Measurements from ENCODE around the gene NCLN.
A peak's percentile ranks its signal among the peaks of the same experiment; 100 is the strongest.

The NCLN gene

DNA sequence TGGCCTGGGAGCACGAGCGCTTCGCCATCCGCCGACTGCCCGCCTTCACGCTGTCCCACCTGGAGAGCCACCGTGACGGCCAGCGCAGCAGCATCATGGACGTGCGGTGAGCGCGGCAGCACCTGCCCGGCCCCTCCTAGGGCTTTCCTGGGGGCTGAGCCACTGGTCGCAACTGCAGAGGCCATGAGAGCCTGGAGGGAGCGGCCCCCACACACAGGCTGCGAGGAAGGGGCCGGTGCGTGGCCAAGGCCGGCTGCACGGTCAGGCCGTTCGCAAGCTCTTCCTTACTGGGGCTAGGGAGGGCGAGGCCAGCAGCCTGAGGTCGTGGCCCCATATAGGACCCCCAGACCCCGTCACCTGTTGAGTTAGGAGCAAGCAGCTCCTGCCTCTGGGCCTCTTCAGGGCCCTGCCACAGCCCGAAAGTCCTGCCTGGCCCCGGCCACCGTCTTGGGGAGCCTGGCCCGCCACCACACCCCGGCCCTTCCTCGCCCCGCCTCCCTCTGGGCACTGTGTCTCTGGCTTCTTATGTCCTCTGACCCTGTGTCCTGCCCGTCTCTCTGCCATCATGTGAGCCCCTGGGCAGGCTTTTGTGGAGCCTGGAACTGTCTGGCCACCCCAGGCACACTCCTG is 19.0 kb downstream of the NCLN start:
- Histone ChIP-seq H3K36me3 (ENCODE audit: insufficient read depth, insufficient read length, low read length) (peaks cover 93% of the 10 kb centered on the region), H3K27me3 (ENCODE audit: insufficient read depth, insufficient read length) (no peaks in the 10 kb centered on the region), H3K9ac (ENCODE audit: insufficient read length, low read depth) (no peak overlapping the region), H3K9me3 (ENCODE audit: insufficient read depth, low read length) (no peaks in the 10 kb centered on the region), H3K4me1 (ENCODE audit: insufficient read depth, insufficient read length) (peaks cover 12% of the 10 kb centered on the region), H3K4me3 (ENCODE audit: insufficient read length, low read depth) (no peak overlapping the region)
- no peak for TF ChIP-seq YY1 (IDR thresholded peaks at IDR 0.05; ENCODE audit: insufficient read depth, insufficient read length)
- no peak for TF ChIP-seq SUZ12 (IDR thresholded peaks at IDR 0.05; ENCODE audit: extremely low read depth, insufficient read depth, insufficient read length)
- TF ChIP-seq ZNF274 (IDR thresholded peaks at IDR 0.05; ENCODE audit: low read depth, low read length): no peak
- no peak for DNase-seq (ENCODE audit: low read depth, low spot score)

DNA sequence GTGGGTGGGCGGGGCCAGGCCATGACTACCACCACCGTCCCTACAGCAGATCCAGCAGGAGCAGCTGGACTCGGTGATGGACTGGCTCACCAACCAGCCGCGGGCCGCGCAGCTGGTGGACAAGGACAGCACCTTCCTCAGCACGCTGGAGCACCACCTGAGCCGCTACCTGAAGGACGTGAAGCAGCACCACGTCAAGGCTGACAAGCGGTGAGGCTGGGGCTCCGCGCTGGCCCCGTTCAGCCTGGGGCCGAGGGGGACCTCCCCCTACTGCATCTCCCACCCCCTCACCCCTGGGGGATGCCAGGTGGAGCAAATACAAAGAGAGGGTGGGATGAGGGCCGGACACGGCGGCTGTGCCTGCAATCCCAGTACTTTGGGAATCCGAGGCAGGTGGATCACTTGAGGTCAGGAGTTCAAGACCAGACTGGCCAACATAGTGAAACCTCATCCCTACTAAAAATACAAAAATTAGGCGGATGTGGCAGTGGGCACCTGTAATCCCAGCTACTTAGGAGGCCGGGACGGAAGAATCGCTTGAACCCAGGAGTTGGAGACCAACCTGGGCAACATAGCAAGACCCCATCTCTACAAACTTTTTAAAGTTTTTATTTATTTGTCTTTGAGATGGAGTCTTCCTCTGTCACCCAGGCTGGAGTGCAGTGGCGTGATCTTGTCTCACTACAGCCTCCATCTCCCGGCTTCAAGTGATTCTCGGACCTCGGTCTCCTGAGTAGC is 20.7 kb downstream of the NCLN start:
- Histone ChIP-seq H3K9ac (ENCODE audit: insufficient read length, low read depth) (no peak overlapping the region), H3K27me3 (ENCODE audit: insufficient read depth, insufficient read length) (no peaks in the 10 kb centered on the region), H3K9me3 (ENCODE audit: insufficient read depth, low read length) (no peaks in the 10 kb centered on the region), H3K36me3 (ENCODE audit: insufficient read depth, insufficient read length, low read length) (peaks cover 82% of the 10 kb centered on the region), H3K4me3 (ENCODE audit: insufficient read length, low read depth) (no peak overlapping the region), H3K4me1 (ENCODE audit: insufficient read depth, insufficient read length) (peaks cover 12% of the 10 kb centered on the region)
- no peak for DNase-seq (ENCODE audit: low read depth, low spot score)
- no peak for TF ChIP-seq ZNF274 (IDR thresholded peaks at IDR 0.05; ENCODE audit: low read depth, low read length)
- TF ChIP-seq SUZ12 (IDR thresholded peaks at IDR 0.05; ENCODE audit: extremely low read depth, insufficient read depth, insufficient read length): no peak
- no peak for TF ChIP-seq YY1 (IDR thresholded peaks at IDR 0.05; ENCODE audit: insufficient read depth, insufficient read length)

DNA sequence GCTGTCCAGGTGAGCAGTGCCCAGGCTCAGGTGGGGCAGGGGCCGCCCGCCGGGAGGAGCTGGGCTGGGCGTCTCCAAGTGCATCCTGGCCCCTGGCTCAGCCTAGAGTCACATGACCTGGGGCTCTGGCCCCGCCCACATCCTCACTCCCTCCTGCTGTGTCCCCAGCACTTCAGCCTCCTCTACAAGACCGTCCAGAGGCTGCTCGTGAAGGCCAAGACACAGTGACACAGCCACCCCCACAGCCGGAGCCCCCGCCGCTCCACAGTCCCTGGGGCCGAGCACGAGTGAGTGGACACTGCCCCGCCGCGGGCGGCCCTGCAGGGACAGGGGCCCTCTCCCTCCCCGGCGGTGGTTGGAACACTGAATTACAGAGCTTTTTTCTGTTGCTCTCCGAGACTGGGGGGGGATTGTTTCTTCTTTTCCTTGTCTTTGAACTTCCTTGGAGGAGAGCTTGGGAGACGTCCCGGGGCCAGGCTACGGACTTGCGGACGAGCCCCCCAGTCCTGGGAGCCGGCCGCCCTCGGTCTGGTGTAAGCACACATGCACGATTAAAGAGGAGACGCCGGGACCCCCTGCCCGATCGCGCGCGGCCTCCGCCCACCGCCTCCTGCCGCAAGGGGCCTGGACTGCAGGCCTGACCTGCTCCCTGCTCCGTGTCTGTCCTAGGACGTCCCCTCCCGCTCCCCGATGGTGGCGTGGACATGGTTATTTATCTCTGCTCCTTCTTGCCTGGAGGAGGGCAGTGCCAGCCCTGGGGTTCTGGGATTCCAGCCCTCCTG is 21.9 kb downstream of the NCLN start:
- peak; percentile 39 for DNase-seq (ENCODE audit: low read depth, low spot score)
- Histone ChIP-seq H3K9me3 (ENCODE audit: insufficient read depth, low read length) (no peaks in the 10 kb centered on the region), H3K27me3 (ENCODE audit: insufficient read depth, insufficient read length) (no peaks in the 10 kb centered on the region), H3K9ac (ENCODE audit: insufficient read length, low read depth) (no peak overlapping the region), H3K36me3 (ENCODE audit: insufficient read depth, insufficient read length, low read length) (peaks cover 77% of the 10 kb centered on the region), H3K4me1 (ENCODE audit: insufficient read depth, insufficient read length) (peaks cover 11% of the 10 kb centered on the region), H3K4me3 (ENCODE audit: insufficient read length, low read depth) (no peak overlapping the region)
- no peak for TF ChIP-seq ZNF274 (IDR thresholded peaks at IDR 0.05; ENCODE audit: low read depth, low read length)
- no peak for TF ChIP-seq SUZ12 (IDR thresholded peaks at IDR 0.05; ENCODE audit: extremely low read depth, insufficient read depth, insufficient read length)
- TF ChIP-seq YY1 (IDR thresholded peaks at IDR 0.05; ENCODE audit: insufficient read depth, insufficient read length): no peak

DNA sequence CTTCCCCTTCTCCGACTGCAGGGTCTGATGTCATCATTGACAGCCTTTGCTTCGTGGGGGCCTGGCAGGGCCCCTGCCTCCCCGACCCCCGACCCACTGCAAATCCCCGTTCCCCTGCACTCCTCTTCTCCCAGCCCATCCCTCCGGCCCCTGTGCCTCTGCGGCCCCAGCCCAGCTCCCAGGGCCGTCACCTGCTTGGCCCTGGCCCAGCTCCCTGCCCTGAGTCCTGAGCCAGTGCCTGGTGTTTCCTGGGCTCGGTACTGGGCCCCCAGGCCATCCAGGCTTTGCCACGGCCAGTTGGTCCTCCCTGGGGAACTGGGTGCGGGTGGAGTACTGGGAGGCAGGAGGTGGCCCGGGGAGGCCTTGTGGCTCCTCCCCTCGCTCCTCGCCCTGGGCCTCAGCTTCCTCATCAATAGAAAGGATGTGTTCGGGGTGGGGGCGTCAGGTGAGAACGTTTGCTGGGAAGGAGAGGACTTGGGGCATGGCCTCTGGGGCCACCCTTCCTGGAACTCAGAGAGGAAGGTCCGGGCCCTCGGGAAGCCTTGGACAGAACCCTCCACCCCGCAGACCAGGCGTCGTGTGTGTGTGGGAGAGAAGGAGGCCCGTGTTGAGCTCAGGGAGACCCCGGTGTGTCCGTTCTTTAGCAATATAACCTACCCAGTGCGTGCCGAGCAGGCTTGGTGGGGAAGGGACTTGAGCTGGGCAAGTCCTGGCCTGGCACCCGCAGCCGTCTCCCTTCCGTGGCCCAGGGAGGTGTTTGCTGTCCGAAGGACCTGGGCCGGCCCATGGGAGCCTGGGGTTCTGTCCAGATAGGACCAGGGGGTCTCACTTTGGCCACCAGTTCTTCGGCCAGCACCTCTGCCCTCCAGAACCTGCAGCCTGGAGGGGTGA is 22.8 kb downstream of the NCLN start:
- TF ChIP-seq YY1 (IDR thresholded peaks at IDR 0.05; ENCODE audit: insufficient read depth, insufficient read length) (no peak), SUZ12 (IDR thresholded peaks at IDR 0.05; ENCODE audit: extremely low read depth, insufficient read depth, insufficient read length) (no peak), ZNF274 (IDR thresholded peaks at IDR 0.05; ENCODE audit: low read depth, low read length) (no peak)
- Histone ChIP-seq H3K36me3 (ENCODE audit: insufficient read depth, insufficient read length, low read length) (peaks cover 72% of the 10 kb centered on the region), H3K4me1 (ENCODE audit: insufficient read depth, insufficient read length) (peaks cover 9% of the 10 kb centered on the region), H3K4me3 (ENCODE audit: insufficient read length, low read depth) (no peak overlapping the region), H3K9ac (ENCODE audit: insufficient read length, low read depth) (no peak overlapping the region), H3K9me3 (ENCODE audit: insufficient read depth, low read length) (no peaks in the 10 kb centered on the region), H3K27me3 (ENCODE audit: insufficient read depth, insufficient read length) (no peaks in the 10 kb centered on the region)
- no peak for DNase-seq (ENCODE audit: low read depth, low spot score)

DNA sequence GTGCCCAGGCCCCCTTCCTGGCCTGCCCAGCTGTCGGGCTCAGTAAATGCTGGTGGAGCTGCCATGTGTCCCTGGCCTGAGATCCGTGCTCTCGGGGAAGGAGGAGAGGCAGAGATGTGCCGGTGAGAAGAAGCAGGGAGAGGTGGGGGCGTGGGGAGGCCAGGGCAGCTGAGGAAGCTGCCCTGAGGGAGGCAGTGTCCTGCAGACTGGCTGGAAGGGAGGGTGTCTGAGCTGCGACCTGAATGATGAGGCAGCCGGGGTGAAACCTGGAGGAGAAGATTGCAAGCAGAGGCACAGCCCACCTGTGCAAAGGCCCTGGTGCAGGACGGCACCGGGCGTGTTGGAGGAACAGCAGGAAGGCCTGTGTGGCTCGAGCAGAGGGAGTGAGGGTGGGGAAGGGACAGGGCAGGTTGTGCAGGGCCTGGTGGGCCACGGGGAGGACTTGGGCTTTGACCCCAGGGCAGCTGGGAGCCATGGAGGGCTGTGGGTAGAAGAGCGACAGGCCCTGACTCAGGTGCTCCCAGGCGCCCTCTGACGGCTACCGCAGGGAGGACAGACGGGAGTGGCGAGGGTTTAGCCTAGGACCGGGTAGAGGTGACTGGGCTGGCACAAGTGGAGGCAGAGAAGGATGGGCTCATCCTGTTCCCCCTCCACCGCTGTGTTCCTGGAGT is 24.8 kb downstream of the NCLN start:
- Histone ChIP-seq H3K9me3 (ENCODE audit: insufficient read depth, low read length) (no peaks in the 10 kb centered on the region), H3K36me3 (ENCODE audit: insufficient read depth, insufficient read length, low read length) (peaks cover 57% of the 10 kb centered on the region), H3K9ac (ENCODE audit: insufficient read length, low read depth) (no peak overlapping the region), H3K4me1 (ENCODE audit: insufficient read depth, insufficient read length) (peaks cover 11% of the 10 kb centered on the region), H3K4me3 (ENCODE audit: insufficient read length, low read depth) (no peak overlapping the region), H3K27me3 (ENCODE audit: insufficient read depth, insufficient read length) (no peaks in the 10 kb centered on the region)
- TF ChIP-seq YY1 (IDR thresholded peaks at IDR 0.05; ENCODE audit: insufficient read depth, insufficient read length) (no peak), SUZ12 (IDR thresholded peaks at IDR 0.05; ENCODE audit: extremely low read depth, insufficient read depth, insufficient read length) (no peak), ZNF274 (IDR thresholded peaks at IDR 0.05; ENCODE audit: low read depth, low read length) (no peak)
- peak; percentile 27 for DNase-seq (ENCODE audit: low read depth, low spot score)

DNA sequence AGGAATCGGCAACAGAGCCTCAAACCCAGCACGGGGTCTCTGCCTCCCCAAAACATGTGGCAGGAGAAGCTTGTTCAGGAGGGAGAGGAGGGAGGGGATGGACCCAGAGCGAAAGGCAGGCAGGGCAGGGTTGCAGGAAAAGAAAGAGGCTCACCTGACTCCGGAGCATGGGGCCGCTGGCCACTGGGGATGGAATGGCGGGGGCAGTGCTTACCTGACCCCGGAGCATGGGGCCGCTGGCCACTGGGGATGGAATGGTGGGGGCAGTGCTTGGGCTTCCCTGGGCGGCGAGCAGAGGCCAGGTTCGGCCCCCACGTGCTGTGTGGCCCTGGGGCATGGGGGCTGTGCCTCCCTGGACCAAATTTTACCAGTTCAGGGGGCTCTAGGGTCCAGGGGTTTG is 25.5 kb downstream of the NCLN start:
- Histone ChIP-seq H3K9ac (ENCODE audit: insufficient read length, low read depth) (no peak overlapping the region), H3K36me3 (ENCODE audit: insufficient read depth, insufficient read length, low read length) (peaks cover 52% of the 10 kb centered on the region), H3K4me1 (ENCODE audit: insufficient read depth, insufficient read length) (peaks cover 11% of the 10 kb centered on the region), H3K4me3 (ENCODE audit: insufficient read length, low read depth) (no peak overlapping the region), H3K9me3 (ENCODE audit: insufficient read depth, low read length) (no peaks in the 10 kb centered on the region), H3K27me3 (ENCODE audit: insufficient read depth, insufficient read length) (no peaks in the 10 kb centered on the region)
- DNase-seq (ENCODE audit: low read depth, low spot score): no peak
- TF ChIP-seq ZNF274 (IDR thresholded peaks at IDR 0.05; ENCODE audit: low read depth, low read length) (no peak), SUZ12 (IDR thresholded peaks at IDR 0.05; ENCODE audit: extremely low read depth, insufficient read depth, insufficient read length) (no peak), YY1 (IDR thresholded peaks at IDR 0.05; ENCODE audit: insufficient read depth, insufficient read length) (no peak)

Data from NT2/D1 (cell line).